NT2/D1 (cell line): ENCODE results near the gene NXPE2.
"Not testable (repeated sequence)": the region's sequence is repeated elsewhere in the genome, so short reads cannot be mapped to it uniquely, and the experiment has no call there.

Source experiments
- DNase-seq: peaks from one replicate; pipeline ENCODE4 v3.0.0-alpha.2; 2011; ENCODE audit warnings: low read depth, low spot score
- H3K27me3 ChIP-seq: 2 replicates; pipeline ENCODE4 v1.6.0; 2011; ENCODE audit warnings: mild to moderate bottlenecking; ENCODE audit not compliant: insufficient read length, insufficient read depth
- H3K36me3 ChIP-seq: 2 replicates; pipeline ENCODE4 v1.6.1; 2011; ENCODE audit warnings: mild to moderate bottlenecking, low read length, mixed read lengths; ENCODE audit not compliant: insufficient read depth, insufficient read length
- H3K4me1 ChIP-seq: 2 replicates; pipeline ENCODE4 v1.5.1; 2011; ENCODE audit not compliant: insufficient read depth, insufficient read length
- H3K4me3 ChIP-seq: 2 replicates; pipeline ENCODE4 v1.5.1; 2011; ENCODE audit warnings: low read depth; ENCODE audit not compliant: insufficient read length
- H3K9ac ChIP-seq: 2 replicates; pipeline ENCODE4 v1.6.0; 2011; ENCODE audit warnings: low read depth; ENCODE audit not compliant: insufficient read length
- H3K9me3 ChIP-seq: 2 replicates; pipeline ENCODE4 v1.5.1; 2011; ENCODE audit warnings: mild to moderate bottlenecking, low read length; ENCODE audit not compliant: insufficient read depth
- SUZ12 ChIP-seq: IDR thresholded peaks from 2 replicates; pipeline ENCODE4 v1.6.1; 2011; ENCODE audit not compliant: insufficient read length, insufficient read depth; ENCODE audit errors: extremely low read depth
- YY1 ChIP-seq: IDR thresholded peaks from 2 replicates; pipeline ENCODE4 v1.6.1; 2011; ENCODE audit not compliant: insufficient read length, insufficient read depth
- ZNF274 ChIP-seq: IDR thresholded peaks from 2 replicates; pipeline ENCODE4 v1.6.1; 2011; ENCODE audit warnings: mild to moderate bottlenecking, low read depth, low read length

NXPE2 gene

DNA sequence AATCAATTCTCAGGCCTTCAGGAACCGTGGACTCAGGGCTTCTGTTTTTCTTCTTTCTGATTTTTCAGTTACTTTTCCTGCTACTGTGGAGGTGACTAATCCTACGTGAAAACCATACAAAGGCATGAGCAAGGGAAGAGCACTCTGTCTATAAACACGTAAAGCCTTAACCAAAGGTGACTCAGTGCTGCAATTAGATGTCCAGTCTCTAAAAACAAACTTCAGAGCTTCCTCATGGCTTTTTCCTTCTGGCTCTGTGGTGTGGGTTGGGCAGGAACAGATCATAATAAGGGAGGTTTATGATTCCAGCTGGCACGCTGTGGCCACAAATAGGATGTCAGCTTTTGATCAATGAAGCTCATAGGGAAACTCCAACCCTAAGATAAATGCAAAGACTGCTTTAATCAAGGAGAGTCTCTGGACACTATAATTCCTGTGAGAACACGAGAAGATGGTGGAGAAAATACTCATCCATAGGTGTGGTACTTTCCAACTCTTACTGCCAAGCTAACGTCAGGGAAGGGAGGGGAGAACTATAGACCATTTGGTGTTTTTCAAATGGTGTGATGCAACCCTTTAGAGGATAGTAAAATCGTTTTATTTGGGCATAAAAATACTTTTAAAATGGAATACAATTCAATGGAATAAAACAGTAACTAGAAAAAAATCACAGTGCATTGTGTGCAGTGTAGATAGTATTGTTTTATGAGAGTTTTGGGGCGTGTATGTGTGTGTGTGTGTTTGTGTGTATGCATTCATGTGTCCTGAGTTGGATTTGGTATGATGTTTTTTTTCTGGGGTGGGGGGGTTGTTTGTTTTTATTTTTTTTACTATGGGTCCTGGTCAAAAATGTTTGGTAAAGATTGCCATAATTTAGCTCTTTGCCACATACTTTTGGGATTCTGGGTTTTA is at the start of gene NXPE2:
TSS of gene NXPE2 (plus strand) at position 403 of the 912 bp plus-strand sequence. CDS start at position 452, 49 bp downstream.
- no peak for DNase-seq
- Histone ChIP-seq H3K9ac (no peak within 1 kb of the TSS), H3K27me3 (no peaks in the 10 kb centered on the region), H3K36me3 (no peaks in the 10 kb centered on the region), H3K4me3 (no peak within 1 kb of the TSS), H3K4me1 (no peaks in the 10 kb centered on the region), H3K9me3 (peaks cover 22% of the 10 kb centered on the region)
- TF ChIP-seq SUZ12: no peak
- no peak for TF ChIP-seq ZNF274
- no peak for TF ChIP-seq YY1

DNA sequence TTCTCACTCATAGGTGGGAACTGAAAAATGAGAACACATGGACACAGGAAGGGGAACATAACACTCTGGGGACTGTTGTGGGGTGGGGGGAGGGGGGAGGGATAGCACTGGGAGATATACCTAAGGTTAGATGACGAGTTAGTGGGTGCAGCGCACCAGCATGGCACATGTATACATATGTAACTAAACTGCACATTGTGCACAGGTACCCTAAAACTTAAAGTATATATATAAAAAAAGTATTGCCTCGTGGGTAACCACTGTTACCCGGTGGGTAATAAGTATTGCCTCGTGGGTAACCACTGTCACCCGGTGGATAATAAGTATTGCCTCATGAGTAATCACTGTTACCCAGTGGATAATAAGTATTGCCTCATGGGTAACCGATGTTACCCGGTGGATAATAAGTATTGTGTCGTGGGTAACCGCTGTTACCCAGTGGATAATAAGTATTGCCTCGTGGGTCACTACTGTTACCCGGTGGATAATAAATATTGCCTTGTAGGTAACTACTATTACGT is 46.8 kb upstream of the NXPE2 start:
- not testable (repeated sequence) for H3K27me3 ChIP-seq, H3K9me3 ChIP-seq, H3K36me3 ChIP-seq, H3K9ac ChIP-seq, H3K4me3 ChIP-seq, H3K4me1 ChIP-seq, DNase-seq

DNA sequence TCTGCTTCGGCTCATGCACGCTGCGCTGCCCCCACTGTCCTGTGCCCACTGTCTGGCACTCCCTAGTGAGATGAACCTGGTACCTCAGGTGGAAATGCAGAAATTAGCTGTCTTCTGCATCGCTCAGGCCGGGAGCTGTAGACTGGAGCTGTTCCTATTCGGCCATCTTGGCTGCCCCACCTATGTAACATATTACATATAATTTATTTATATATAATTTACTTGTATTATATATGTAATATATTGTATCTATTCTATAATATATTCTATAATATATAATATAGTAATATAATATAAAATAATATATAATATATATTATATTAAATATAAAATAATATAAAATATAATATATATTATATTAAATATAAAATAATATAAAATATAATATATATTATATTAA is 38.9 kb upstream of the NXPE2 start:
- H3K4me3 ChIP-seq, H3K9ac ChIP-seq, H3K36me3 ChIP-seq, H3K4me1 ChIP-seq, H3K9me3 ChIP-seq, H3K27me3 ChIP-seq, DNase-seq: not testable (repeated sequence)

DNA sequence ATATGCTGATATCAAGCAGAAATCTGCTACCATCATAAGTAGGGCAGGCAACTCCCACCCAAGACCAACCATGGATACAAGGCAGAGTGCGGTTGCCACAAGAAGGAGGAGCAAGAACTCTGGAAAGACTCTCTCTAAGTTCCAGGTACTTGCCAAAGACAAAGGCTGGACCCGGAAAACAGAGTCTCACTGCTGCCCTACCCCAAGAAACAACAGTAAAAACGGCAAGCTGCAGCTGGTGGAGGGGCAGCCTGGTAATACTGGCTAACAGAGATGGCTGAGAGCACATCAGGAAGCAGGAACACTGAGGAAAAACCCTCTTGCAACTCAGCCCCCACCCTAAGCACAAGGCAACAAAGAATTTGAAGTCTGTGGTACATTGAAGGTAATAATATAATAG is 27.7 kb upstream of the NXPE2 start:
- Histone ChIP-seq H3K27me3 (no peaks in the 10 kb centered on the region), H3K4me1 (no peaks in the 10 kb centered on the region), H3K36me3 (no peaks in the 10 kb centered on the region), H3K4me3 (no peak overlapping the region), H3K9me3 (no peaks in the 10 kb centered on the region; the same call in 1 of the 2 replicates), H3K9ac (no peak overlapping the region)
- DNase-seq: no peak
- TF ChIP-seq SUZ12 (no peak), YY1 (no peak), ZNF274 (no peak)

DNA sequence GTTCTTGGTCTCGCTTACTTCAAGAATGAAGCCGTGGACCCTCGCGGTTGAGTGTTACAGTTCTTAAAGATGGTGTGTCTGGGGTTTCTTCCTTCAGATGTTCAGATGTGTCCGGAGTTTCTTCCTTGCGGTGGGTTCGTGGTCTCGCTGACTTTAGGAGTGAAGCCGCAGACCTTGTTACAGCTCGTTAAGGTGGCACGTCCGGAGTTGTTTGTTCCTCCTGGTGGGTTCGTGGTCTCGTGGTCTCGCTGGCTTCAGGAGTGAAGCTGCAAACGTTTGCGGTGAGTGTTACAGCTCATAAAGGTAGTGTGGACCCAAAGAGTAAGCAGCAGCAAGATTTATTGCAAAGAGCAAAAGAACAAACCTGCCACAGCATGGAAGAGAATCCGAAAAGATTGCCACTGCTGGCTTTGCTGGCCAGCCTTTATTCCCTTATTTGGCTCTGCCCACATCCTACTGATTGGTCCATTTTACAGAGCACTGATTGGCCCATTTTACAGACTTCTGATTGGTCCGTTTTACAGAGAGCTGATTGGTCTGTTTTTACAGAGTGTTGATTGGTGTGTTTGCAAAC is 27.1 kb upstream of the NXPE2 start:
- Histone ChIP-seq H3K9me3 (no peaks in the 10 kb centered on the region; the same call in 1 of the 2 replicates), H3K36me3 (no peaks in the 10 kb centered on the region), H3K4me3 (no peak overlapping the region), H3K27me3 (no peaks in the 10 kb centered on the region), H3K4me1 (no peaks in the 10 kb centered on the region), H3K9ac (no peak overlapping the region)
- TF ChIP-seq SUZ12 (no peak), YY1 (no peak), ZNF274 (no peak)
- DNase-seq: no peak

DNA sequence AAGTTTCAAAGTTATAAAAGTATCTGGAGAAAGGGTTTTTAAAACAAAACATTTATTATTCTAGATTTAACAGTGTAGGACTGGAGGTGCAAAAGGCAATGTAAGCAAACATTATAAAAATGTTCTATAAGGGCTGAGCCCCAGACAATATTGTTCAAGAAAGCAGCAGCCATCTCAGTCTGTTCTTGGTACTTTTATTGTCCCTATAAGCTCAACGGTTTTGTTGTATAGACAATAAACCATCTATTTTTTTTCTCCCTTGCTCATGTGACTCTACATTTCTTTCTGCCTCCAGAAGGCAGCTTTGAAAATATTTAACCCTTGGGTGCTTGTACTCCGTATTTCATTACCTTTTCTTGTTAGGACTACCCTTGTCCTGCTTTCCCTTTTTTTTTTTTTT is 25.2 kb upstream of the NXPE2 start:
- TF ChIP-seq ZNF274 (no peak), YY1 (no peak), SUZ12 (no peak)
- no peak for DNase-seq
- no peaks in the 10 kb centered on the region for H3K4me1 ChIP-seq
- no peak overlapping the region for H3K4me3 ChIP-seq
- no peaks in the 10 kb centered on the region for H3K27me3 ChIP-seq
- H3K9ac ChIP-seq: no peak overlapping the region
- H3K36me3 ChIP-seq: no peaks in the 10 kb centered on the region
- no peaks in the 10 kb centered on the region; the same call in 1 of the 2 replicates for H3K9me3 ChIP-seq

DNA sequence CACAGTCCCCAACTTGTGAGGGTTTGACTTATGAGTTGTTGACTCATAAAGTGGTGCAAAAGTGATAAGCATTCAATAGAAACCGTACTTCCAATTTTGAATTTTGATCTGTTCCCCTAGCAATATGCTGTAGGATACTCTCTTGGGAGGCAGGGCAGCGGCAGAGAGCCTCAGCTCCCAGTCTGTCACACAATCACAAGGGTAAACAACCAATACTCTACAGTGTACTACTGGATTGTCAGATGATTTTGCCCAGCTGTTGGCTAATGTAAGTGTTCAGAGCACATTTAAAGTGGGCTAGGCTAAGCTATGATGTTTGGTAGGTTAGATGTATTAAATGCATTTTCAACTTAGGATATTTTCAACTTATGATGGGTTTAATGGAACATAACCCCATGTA is 13.7 kb upstream of the NXPE2 start:
- Histone ChIP-seq H3K9me3 (no peaks in the 10 kb centered on the region), H3K36me3 (no peaks in the 10 kb centered on the region), H3K9ac (no peak overlapping the region), H3K4me1 (no peaks in the 10 kb centered on the region), H3K4me3 (no peak overlapping the region), H3K27me3 (no peaks in the 10 kb centered on the region)
- TF ChIP-seq ZNF274: no peak
- TF ChIP-seq YY1: no peak
- no peak for TF ChIP-seq SUZ12
- DNase-seq: no peak

DNA sequence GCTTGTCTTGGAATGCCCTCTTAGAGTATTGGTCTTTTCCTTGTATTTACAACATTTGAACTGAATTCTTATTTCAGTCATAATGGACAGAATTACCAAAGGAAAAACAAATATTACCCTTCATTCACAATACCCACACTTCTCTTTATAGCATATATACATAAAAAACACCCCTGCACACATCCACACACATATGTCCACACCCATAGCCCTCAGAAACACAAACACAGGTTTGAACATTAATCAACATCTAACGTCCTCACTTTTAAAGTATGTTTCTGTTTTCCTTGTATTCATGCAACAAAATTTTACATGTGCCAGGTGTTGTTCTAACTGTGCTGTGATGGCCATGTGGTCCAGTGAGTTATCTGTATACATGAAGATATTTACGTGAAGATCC is 11.6 kb upstream of the NXPE2 start:
- no peaks in the 10 kb centered on the region for H3K9me3 ChIP-seq
- no peak for DNase-seq
- H3K4me3 ChIP-seq: no peak overlapping the region
- no peaks in the 10 kb centered on the region for H3K4me1 ChIP-seq
- no peaks in the 10 kb centered on the region for H3K36me3 ChIP-seq
- TF ChIP-seq SUZ12: no peak
- no peak for TF ChIP-seq YY1
- TF ChIP-seq ZNF274: no peak
- H3K27me3 ChIP-seq: no peaks in the 10 kb centered on the region
- H3K9ac ChIP-seq: no peak overlapping the region
